ENCODE results near the gene CLASP1. TPM values are rescaled to one million over a fixed set of nuclear protein-coding genes. Genes with fewer than 3 reads are reported as not detected.
A peak's percentile ranks its signal among the peaks of the same experiment; 100 is the strongest.

Gene CLASP1
- total and polyA plus RNA-seq, 11 donors: 16.0 to 84.5 (median 60.2) TPM

- peaks cover 0 to 72% (median 50%) of the 10 kb centered on the region in 9 donors for H3K36me3 ChIP-seq
- no peak for ATAC-seq
- H3K4me1 ChIP-seq: peaks cover 0 to 10% (median 0%) of the 10 kb centered on the region in 12 donors
- H3K9me3 ChIP-seq: peaks cover 0 to 7% (median 0%) of the 10 kb centered on the region in 12 donors
- 95 to 100% (median 98%) methylated on average over 1 of the region's 1 CpG for WGBS, 4 donors
- TF ChIP-seq POLR2A (IDR thresholded peaks at IDR 0.05) (no peak), CTCF (IDR thresholded peaks at IDR 0.05) (no peak)
- H3K4me3 ChIP-seq: no peak overlapping the region
- intact Hi-C loops (cut with DNase I): no loop called here
- no peaks in the 10 kb centered on the region for H3K27me3 ChIP-seq
- no peak overlapping the region for H3K27ac ChIP-seq
- no peak for DNase-seq
These were observed 150.5 kb downstream of the CLASP1 start for GRCh38 chr2:121498731-121499130.

GRCh38 chr2:121492409-121492808, 156.9 kb downstream of the CLASP1 start:
- H3K36me3 ChIP-seq: peaks cover 0 to 28% (median 14%) of the 10 kb centered on the region in 9 donors
- ATAC-seq: no peak
- intact Hi-C loops (cut with DNase I): no loop called here
- DNase-seq: no peak
- TF ChIP-seq POLR2A (IDR thresholded peaks at IDR 0.05) (no peak), CTCF (IDR thresholded peaks at IDR 0.05) (no peak)
- H3K4me3 ChIP-seq: no peak overlapping the region
- WGBS, 4 donors: 72 to 84% (median 74%) methylated on average over 3 of the region's 3 CpGs
- peaks cover 0 to 52% (median 20%) of the 10 kb centered on the region in 12 donors for H3K4me1 ChIP-seq
- no peak overlapping the region for H3K27ac ChIP-seq
- H3K27me3 ChIP-seq: no peaks in the 10 kb centered on the region
- H3K9me3 ChIP-seq: no peaks in the 10 kb centered on the region

GRCh38 chr2:121491518-121491917, 157.7 kb downstream of the CLASP1 start:
- H3K27ac ChIP-seq: no peak overlapping the region
- 73 to 86% (median 80%) methylated on average over 4 of the region's 4 CpGs for WGBS, 4 donors
- no peaks in the 10 kb centered on the region for H3K27me3 ChIP-seq
- peaks cover 0 to 22% (median 11%) of the 10 kb centered on the region in 9 donors for H3K36me3 ChIP-seq
- no peak for ATAC-seq
- TF ChIP-seq POLR2A (IDR thresholded peaks at IDR 0.05) (no peak), CTCF (IDR thresholded peaks at IDR 0.05) (no peak)
- no peaks in the 10 kb centered on the region for H3K9me3 ChIP-seq
- no peak for DNase-seq
- no peak overlapping the region for H3K4me3 ChIP-seq
- peaks cover 0 to 60% (median 22%) of the 10 kb centered on the region in 12 donors for H3K4me1 ChIP-seq
- intact Hi-C loops (cut with DNase I): no loop called here

GRCh38 chr2:121490584-121491133, 158.6 kb downstream of the CLASP1 start:
- TF ChIP-seq CTCF (IDR thresholded peaks at IDR 0.05) (no peak), POLR2A (IDR thresholded peaks at IDR 0.05) (no peak)
- intact Hi-C loops (cut with DNase I): no loop called here
- 65 to 75% (median 70%) methylated on average over 3 of the region's 3 CpGs for WGBS, 4 donors
- H3K4me1 ChIP-seq: peaks cover 0 to 68% (median 25%) of the 10 kb centered on the region in 12 donors
- H3K9me3 ChIP-seq: no peaks in the 10 kb centered on the region
- DNase-seq: no peak
- peak in 3 of 4 donors; percentile 19 to 45 (median 41) for ATAC-seq
- H3K27ac ChIP-seq: no peak overlapping the region
- H3K36me3 ChIP-seq: peaks cover 0 to 15% (median 6%) of the 10 kb centered on the region in 9 donors
- no peaks in the 10 kb centered on the region for H3K27me3 ChIP-seq
- no peak overlapping the region for H3K4me3 ChIP-seq

Measured in heart left ventricle (tissue), 16 donors.